Measurements from ENCODE around the gene DCDC2B. TPM values are rescaled to one million over a fixed set of nuclear protein-coding genes. Genes with fewer than 3 reads are reported as not detected.

Gene DCDC2B
- total and polyA plus RNA-seq, 10 of the 15 experiments (the other 5 are each of a cell fraction or from before 2014, with no cell fraction given) = 0.12 to 0.21 (median 0.15) TPM; not detected in 7

DNA sequence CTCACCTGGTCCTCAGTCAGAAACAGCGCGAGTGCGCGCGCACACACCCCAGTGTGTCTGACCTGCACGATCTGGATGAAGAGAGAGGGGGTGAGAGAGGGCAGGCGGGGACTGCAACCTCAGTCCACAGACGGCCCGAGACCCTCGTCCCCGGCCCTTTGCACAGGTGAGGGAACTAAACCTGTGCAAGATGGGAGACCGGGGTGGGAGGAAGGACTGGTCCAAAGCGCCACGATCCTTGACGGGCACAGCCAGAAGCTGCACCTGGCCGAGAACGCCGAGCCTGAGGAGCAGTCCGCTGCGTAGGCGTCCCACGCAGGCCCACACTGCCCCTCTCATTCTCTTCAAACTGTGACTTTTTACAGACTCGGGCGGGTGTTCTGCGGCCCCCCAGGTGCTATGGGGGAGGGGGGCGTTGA is 3.9 kb upstream of the DCDC2B start:
- intact Hi-C loops (cut with micrococcal nuclease; ENCODE audit: unreplicated experiment) (loop anchor here (5.0 kb wide), 2 partner anchors 112 to 207 kb away; no protein-coding TSS in a partner anchor), in situ Hi-C loops (cut with MboI) (no loop called here)
- WGBS (ENCODE audit: insufficient coverage, insufficient replicate concordance, low lambda C conversion rate, missing lambda C conversion rate) = 79% methylated on average over 26 of the region's 26 CpGs
- H3K9me3 ChIP-seq (replicated peaks; ENCODE audit: control insufficient read depth, insufficient read depth, low read length) = no peaks in the 10 kb centered on the region
- no peak overlapping the region for H2AFZ ChIP-seq (ENCODE audit: control insufficient read depth, low read depth, low read length)
- H3K36me3 ChIP-seq (ENCODE audit: control insufficient read depth in 2 of 2, insufficient read depth in 2 of 2, low read length in 1 of 2) = peaks cover 0 to 1% of the 10 kb centered on the region in 2 experiments; a peak in 1 of 4 replicates
- ChIA-PET RAD21 (ENCODE audit: unreplicated experiment) (interaction anchor here (1.2 to 2.7 kb wide), 3 partner anchors 11 to 132 kb away, joined by 3 to 8 read pairs (median 4); partner anchors contain the start of gene TMEM39B), CTCF (interaction anchor here (1.7 to 3.0 kb wide), 2 partner anchors 11 to 43 kb away, joined by 5 to 23 read pairs; no protein-coding TSS in a partner anchor), POLR2A (no interaction called here), SMC1A (ENCODE audit: uncharacterized antibody, unreplicated experiment) (interaction anchor here (0.6 to 1.4 kb wide), 3 partner anchors 10 to 43 kb away, joined by 3 to 5 read pairs (median 3); no protein-coding TSS in a partner anchor)
- no peak overlapping the region for H3K9ac ChIP-seq (ENCODE audit: control insufficient read depth, insufficient read depth, low read length)
- no peak for FAIRE-seq
- peaks cover 23% of the 10 kb centered on the region for H3K79me2 ChIP-seq (ENCODE audit: control insufficient read depth, insufficient read depth, low read length)
- H3K4me1 ChIP-seq (ENCODE audit: control insufficient read depth, insufficient read depth, low read length) = peaks cover 28% of the 10 kb centered on the region
- peak overlapping the region; percentile 80; the same call in 1 of the 2 replicates for H3K4me3 ChIP-seq
- H3K4me2 ChIP-seq (ENCODE audit: control insufficient read depth, insufficient read depth) = peak overlapping the region; percentile 88
- no TSS peak for BruUV-seq (replicated peaks)
- H3K27ac ChIP-seq (ENCODE audit: control insufficient read depth, insufficient read depth) = no peak overlapping the region
- no peaks in the 10 kb centered on the region for H3K27me3 ChIP-seq (replicated peaks in 1 of 2; ENCODE audit: control insufficient read depth in 2 of 2, insufficient read depth in 2 of 2, low read length in 1 of 2)
- H4K20me1 ChIP-seq (ENCODE audit: control insufficient read depth, insufficient read depth) = no peaks in the 10 kb centered on the region
- no peak for DNase-seq (ENCODE audit: low read depth, low spot score)
- no peak for ATAC-seq
- TF ChIP-seq TAF1 (IDR thresholded peaks at IDR 0.05; ENCODE audit: borderline replicate concordance, low read depth, low read length) (no peak), ZBED1 (IDR thresholded peaks at IDR 0.05; ENCODE audit: borderline replicate concordance) (no peak), MYB (IDR thresholded peaks at IDR 0.05; ENCODE audit: borderline replicate concordance, low read depth, low read length) (no peak), GATAD2B (conservative IDR thresholded peaks at IDR 0.05; ENCODE audit: low read depth) (no peak), BCL3 (IDR thresholded peaks at IDR 0.05; ENCODE audit: borderline replicate concordance, insufficient read depth, low read depth, low read length, poor library complexity, severe bottlenecking) (no peak), CHD2 (IDR thresholded peaks at IDR 0.05; ENCODE audit: borderline replicate concordance, low read depth, low read length) (no peak), NFIC (IDR thresholded peaks at IDR 0.05; ENCODE audit: low read depth, low read length) (no peak), TCF7 (IDR thresholded peaks at IDR 0.05; ENCODE audit: borderline replicate concordance) (no peak), E4F1 (IDR thresholded peaks at IDR 0.05; ENCODE audit: borderline replicate concordance, partially characterized antibody) (no peak), WRNIP1 (IDR thresholded peaks at IDR 0.05; ENCODE audit: borderline replicate concordance, low read depth, low read length) (no peak), NR2C1 (IDR thresholded peaks at IDR 0.05) (no peak), ETV6 (conservative IDR thresholded peaks at IDR 0.05 in 1 of 2, IDR thresholded peaks at IDR 0.05 in 1 of 2; ENCODE audit: borderline replicate concordance in 1 of 2, low read depth in 1 of 2) (no peak), SREBF1 (IDR thresholded peaks at IDR 0.05; ENCODE audit: low read length) (no peak), ZBTB40 (IDR thresholded peaks at IDR 0.05; ENCODE audit: borderline replicate concordance) (no peak), ZSCAN29 (IDR thresholded peaks at IDR 0.05) (no peak), PML (IDR thresholded peaks at IDR 0.05; ENCODE audit: low read length) (no peak), EZH2 (IDR thresholded peaks at IDR 0.05; ENCODE audit: borderline replicate concordance, control insufficient read depth, low read depth, low read length) (no peak)

Data from GM12878 (cell line).